ENCODE measurements around the gene PCED1B. TPM values are rescaled to one million over a fixed set of nuclear protein-coding genes. Genes with fewer than 3 reads are reported as not detected.
A peak's percentile ranks its signal among the peaks of the same experiment; 100 is the strongest.

Gene PCED1B
- total RNA-seq, 2 donors from 2014 or later, result 2.3 to 14.2 TPM

GRCh38 chr12:47084172-47084571 is 4.8 kb downstream of the PCED1B start:
- Histone ChIP-seq H3K4me1 (peaks cover 22% of the 10 kb centered on the region), H3K36me3 (replicated peaks in 1 of 2; ENCODE audit: insufficient read depth in 1 of 2, low read depth in 2 of 2) (no peaks in the 10 kb centered on the region), H3K27ac (no peak overlapping the region), H3K4me3 (no peak overlapping the region), H3K9me3 (no peaks in the 10 kb centered on the region), H3K27me3 (no peaks in the 10 kb centered on the region)
- intact Hi-C loops (cut with DNase I), result loop anchor here (10.0 kb wide), 1 partner anchor 221 kb away; no protein-coding TSS in a partner anchor
- TF ChIP-seq CTCF (IDR thresholded peaks at IDR 0.05) (no peak), POLR2A (IDR thresholded peaks at IDR 0.05) (no peak)
- no peak for ATAC-seq
- DNase-seq, result no peak
- WGBS, 2 donors, result 80 to 96% methylated on average over 1 of the region's 1 CpG

- peaks cover 15% of the 10 kb centered on the region for H3K4me1 ChIP-seq
- no peak for TF ChIP-seq CTCF (IDR thresholded peaks at IDR 0.05)
- no peak for TF ChIP-seq POLR2A (IDR thresholded peaks at IDR 0.05)
- no peaks in the 10 kb centered on the region for H3K27me3 ChIP-seq
- ATAC-seq (peak; percentile 55), DNase-seq (peak in 1 of 4 donors; percentile 23)
- no peaks in the 10 kb centered on the region for H3K9me3 ChIP-seq
- WGBS, 2 donors, result 51 to 75% methylated on average over 6 of the region's 6 CpGs
- peak overlapping the region in 1 of 4 donors; percentile 32 for H3K27ac ChIP-seq
- no peaks in the 10 kb centered on the region for H3K36me3 ChIP-seq (replicated peaks in 1 of 2; ENCODE audit: insufficient read depth in 1 of 2, low read depth in 2 of 2)
- H3K4me3 ChIP-seq, result no peak overlapping the region
- intact Hi-C loops (cut with DNase I), result loop anchor here (10.0 kb wide), 1 partner anchor 219 kb away; no protein-coding TSS in a partner anchor
These were observed 6.4 kb downstream of the PCED1B start for GRCh38 chr12:47085815-47086252.

GRCh38 chr12:47087088-47087688 is 7.8 kb downstream of the PCED1B start:
- ATAC-seq (no peak), DNase-seq (no peak)
- TF ChIP-seq CTCF (IDR thresholded peaks at IDR 0.05) (no peak), POLR2A (IDR thresholded peaks at IDR 0.05) (no peak)
- peaks cover 9% of the 10 kb centered on the region for H3K4me1 ChIP-seq
- no peak overlapping the region for H3K4me3 ChIP-seq
- no peaks in the 10 kb centered on the region for H3K36me3 ChIP-seq (replicated peaks in 1 of 2; ENCODE audit: insufficient read depth in 1 of 2, low read depth in 2 of 2)
- no peak overlapping the region for H3K27ac ChIP-seq
- H3K9me3 ChIP-seq, result no peaks in the 10 kb centered on the region
- intact Hi-C loops (cut with DNase I), result loop anchor here (10.0 kb wide), 1 partner anchor 218 kb away; no protein-coding TSS in a partner anchor
- WGBS, 2 donors, result 37 to 51% methylated on average over 2 of the region's 2 CpGs
- H3K27me3 ChIP-seq, result no peaks in the 10 kb centered on the region

GRCh38 chr12:47088021-47088944 is 8.9 kb downstream of the PCED1B start:
- Histone ChIP-seq H3K4me1 (peaks cover 9% of the 10 kb centered on the region), H3K27ac (no peak overlapping the region), H3K4me3 (no peak overlapping the region), H3K36me3 (replicated peaks in 1 of 2; ENCODE audit: insufficient read depth in 1 of 2, low read depth in 2 of 2) (no peaks in the 10 kb centered on the region), H3K27me3 (no peaks in the 10 kb centered on the region), H3K9me3 (no peaks in the 10 kb centered on the region)
- intact Hi-C loops (cut with DNase I), result loop anchor here (10.0 kb wide), 1 partner anchor 217 kb away; no protein-coding TSS in a partner anchor
- TF ChIP-seq POLR2A (IDR thresholded peaks at IDR 0.05), result no peak
- no peak for TF ChIP-seq CTCF (IDR thresholded peaks at IDR 0.05)
- 49 to 58% methylated on average over 7 of the region's 7 CpGs for WGBS, 2 donors
- DNase-seq (no peak), ATAC-seq (no peak)
